Measurements from ENCODE around the gene MPP2. TPM values are rescaled to one million over a fixed set of nuclear protein-coding genes. Genes with fewer than 3 reads are reported as not detected.

Gene MPP2
- total RNA-seq, 4 donors from 2014 or later = 2.3 to 2.7 (median 2.5) TPM

DNA sequence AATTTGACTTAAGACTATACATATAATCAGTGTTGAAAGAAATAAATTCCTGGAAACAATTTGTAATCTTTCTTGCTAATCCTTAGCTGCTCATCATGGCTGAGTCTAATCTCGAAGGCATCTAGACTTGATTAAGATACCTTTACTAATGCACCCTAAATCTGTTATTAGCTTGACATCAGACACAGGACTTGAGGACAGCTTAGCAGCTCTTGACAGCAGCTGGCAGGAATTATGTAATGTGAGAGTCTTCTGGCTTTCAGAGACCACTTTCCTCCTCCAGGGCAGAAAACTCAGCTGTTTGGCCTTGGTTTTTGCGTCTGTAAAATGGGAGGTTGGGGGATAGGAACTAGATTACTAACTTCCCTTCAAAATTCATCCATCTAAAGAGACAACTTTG lies 7.1 kb upstream of the MPP2 start:
- 48% methylated on average over 2 of the region's 2 CpGs for WGBS
- DNase-seq (ENCODE audit: low spot score in 2 of 2) = no peak
- Histone ChIP-seq H3K36me3 (no peaks in the 10 kb centered on the region), H3K27ac (no peak overlapping the region), H3K9me3 (no peaks in the 10 kb centered on the region), H3K4me1 (peaks cover 5% of the 10 kb centered on the region), H3K4me3 (no peak overlapping the region), H3K27me3 (peaks cover 4% of the 10 kb centered on the region)
- TF ChIP-seq EP300 (IDR thresholded peaks at IDR 0.05) (no peak), POLR2A (IDR thresholded peaks at IDR 0.05) (no peak), CTCF (IDR thresholded peaks at IDR 0.05) (no peak), POLR2AphosphoS5 (IDR thresholded peaks at IDR 0.05) (no peak)

- Histone ChIP-seq H3K4me3 (no peak overlapping the region), H3K9me3 (no peaks in the 10 kb centered on the region), H3K27me3 (peaks cover 4% of the 10 kb centered on the region), H3K36me3 (no peaks in the 10 kb centered on the region), H3K4me1 (peaks cover 5% of the 10 kb centered on the region), H3K27ac (no peak overlapping the region)
- TF ChIP-seq POLR2AphosphoS5 (IDR thresholded peaks at IDR 0.05) = no peak
- TF ChIP-seq EP300 (IDR thresholded peaks at IDR 0.05) = no peak
- TF ChIP-seq CTCF (IDR thresholded peaks at IDR 0.05) = no peak
- no peak for TF ChIP-seq POLR2A (IDR thresholded peaks at IDR 0.05)
- no peak for DNase-seq (ENCODE audit: low spot score in 2 of 2)
- 88% methylated on average over 5 of the region's 6 CpGs for WGBS
Observed at GRCh38 chr17:43913584-43913983, 6.2 kb upstream of the MPP2 start.

DNA sequence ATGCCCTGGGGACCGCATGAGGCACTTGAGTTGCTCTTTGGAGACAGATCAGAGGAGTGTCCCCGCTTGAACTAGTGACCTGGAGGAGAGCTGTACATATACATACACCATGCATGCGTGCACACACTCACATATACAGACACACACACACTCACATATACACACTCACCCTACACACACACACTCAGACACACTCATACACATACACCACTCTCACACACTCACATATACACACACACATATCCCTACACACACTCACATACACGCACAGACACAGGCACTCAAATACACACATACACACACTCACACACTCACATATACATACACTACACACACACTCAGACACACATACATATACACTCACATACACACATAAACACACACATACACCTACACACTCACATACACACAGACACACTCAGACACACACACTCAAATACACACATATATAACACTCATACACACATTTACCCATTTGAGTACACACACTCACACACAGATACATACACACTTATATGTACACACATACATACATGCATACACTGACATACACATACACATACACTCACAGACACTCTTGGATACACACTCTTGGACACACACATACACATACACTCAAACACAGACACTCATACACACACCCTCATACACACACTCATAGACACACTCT lies 5.4 kb upstream of the MPP2 start:
- DNase-seq (ENCODE audit: low spot score in 2 of 2) = no peak
- TF ChIP-seq CTCF (IDR thresholded peaks at IDR 0.05) (no peak), POLR2AphosphoS5 (IDR thresholded peaks at IDR 0.05) (no peak), EP300 (IDR thresholded peaks at IDR 0.05) (no peak)
- Histone ChIP-seq H3K27ac (no peak overlapping the region), H3K4me3 (no peak overlapping the region), H3K4me1 (peaks cover 9% of the 10 kb centered on the region), H3K36me3 (no peaks in the 10 kb centered on the region), H3K9me3 (no peaks in the 10 kb centered on the region), H3K27me3 (peaks cover 2% of the 10 kb centered on the region)
- WGBS = 66% methylated on average over 4 of the region's 4 CpGs

DNA sequence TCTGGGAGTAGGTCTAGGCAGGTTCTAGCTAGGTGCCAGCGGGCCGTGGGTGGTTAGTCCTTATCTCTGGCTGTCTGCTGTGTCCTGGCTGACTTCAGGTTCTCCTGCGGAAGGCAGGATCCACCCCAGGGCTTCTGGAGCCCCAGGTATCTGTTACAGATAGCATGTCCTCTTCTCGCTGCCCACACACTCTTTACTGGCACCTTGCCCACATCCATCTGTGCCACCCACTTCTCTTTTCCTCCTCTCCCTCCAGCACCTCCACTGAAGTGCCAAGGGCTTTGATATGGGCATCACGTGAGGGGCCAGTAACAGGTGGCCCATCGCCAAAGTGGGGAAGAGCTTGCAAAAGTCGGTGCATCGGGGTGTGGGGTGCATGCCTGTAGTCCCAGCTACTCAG lies 4.6 kb upstream of the MPP2 start:
- H3K9me3 ChIP-seq = no peaks in the 10 kb centered on the region
- WGBS = 38% methylated on average over 6 of the region's 8 CpGs
- H3K4me1 ChIP-seq = peaks cover 15% of the 10 kb centered on the region
- H3K27me3 ChIP-seq = peaks cover 8% of the 10 kb centered on the region
- TF ChIP-seq POLR2A (IDR thresholded peaks at IDR 0.05) = no peak
- no peak for TF ChIP-seq CTCF (IDR thresholded peaks at IDR 0.05)
- TF ChIP-seq EP300 (IDR thresholded peaks at IDR 0.05) = no peak
- TF ChIP-seq POLR2AphosphoS5 (IDR thresholded peaks at IDR 0.05) = no peak
- no peak for DNase-seq (ENCODE audit: low spot score in 2 of 2)
- no peaks in the 10 kb centered on the region for H3K36me3 ChIP-seq
- no peak overlapping the region for H3K4me3 ChIP-seq
- H3K27ac ChIP-seq = no peak overlapping the region

DNA sequence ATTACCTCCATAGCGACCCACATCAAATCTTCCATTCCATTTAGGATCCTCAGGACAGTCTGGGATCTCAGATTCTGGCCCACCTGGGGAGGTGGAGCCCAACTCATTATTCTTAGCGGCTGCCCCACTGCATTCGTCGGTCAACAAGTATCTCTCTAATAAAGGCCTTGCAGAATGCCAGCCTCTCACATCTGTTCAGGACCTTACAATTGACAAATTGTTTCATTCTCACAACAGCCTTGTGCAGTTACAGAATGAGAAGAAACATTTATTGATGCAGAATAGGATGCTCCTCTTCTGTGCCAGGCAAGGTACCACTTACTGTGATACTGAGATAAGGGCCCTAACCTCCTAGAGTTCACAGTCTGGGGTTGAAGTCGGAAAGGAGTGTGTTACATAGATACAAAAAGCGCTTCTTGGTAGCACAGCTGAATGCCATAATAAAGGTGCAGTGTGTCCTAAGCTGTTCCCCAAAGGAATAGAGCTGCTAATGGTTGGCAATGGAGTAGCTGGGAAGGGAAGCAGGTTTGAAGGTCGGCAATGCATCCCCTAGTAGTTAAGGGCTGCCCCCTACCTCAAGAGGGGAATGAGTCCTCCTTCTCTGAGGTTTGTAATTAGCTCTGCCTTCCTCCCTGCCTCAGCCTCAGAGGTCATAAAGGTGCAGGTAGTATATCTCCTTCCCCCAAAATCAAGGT lies 2.3 kb upstream of the MPP2 start:
- no peaks in the 10 kb centered on the region for H3K36me3 ChIP-seq
- no peaks in the 10 kb centered on the region for H3K9me3 ChIP-seq
- H3K4me1 ChIP-seq = peaks cover 29% of the 10 kb centered on the region
- TF ChIP-seq CTCF (IDR thresholded peaks at IDR 0.05) (no peak), POLR2AphosphoS5 (IDR thresholded peaks at IDR 0.05) (no peak), POLR2A (IDR thresholded peaks at IDR 0.05) (no peak), EP300 (IDR thresholded peaks at IDR 0.05) (no peak)
- H3K4me3 ChIP-seq = no peak overlapping the region
- no peak overlapping the region for H3K27ac ChIP-seq
- peaks cover 25% of the 10 kb centered on the region for H3K27me3 ChIP-seq
- WGBS = 71% methylated on average over 7 of the region's 7 CpGs
- no peak for DNase-seq (ENCODE audit: low spot score in 2 of 2)
